HG03457 (cell line): ENCODE results near the gene HCN4.

ENCODE experiments used
- ATAC-seq: cut with Tn5 transposase; IDR thresholded peaks from one replicate; pipeline ENCODE4 v1.9.1; 2021; ENCODE audit warnings: moderate number of reproducible peaks; ENCODE audit not compliant: unreplicated experiment

Gene HCN4

GRCh38 chr15:73349191-73349590 lies 19.6 kb downstream of the HCN4 start:
- no peak for ATAC-seq

GRCh38 chr15:73346735-73347312 lies 21.9 kb downstream of the HCN4 start:
- no peak for ATAC-seq

- ATAC-seq = no peak
These were observed 23.1 kb downstream of the HCN4 start for GRCh38 chr15:73345658-73346057.

GRCh38 chr15:73344056-73344455 lies 24.7 kb downstream of the HCN4 start:
- no peak for ATAC-seq

GRCh38 chr15:73341886-73342600 lies 26.7 kb downstream of the HCN4 start:
- no peak for ATAC-seq

GRCh38 chr15:73340502-73341192 lies 28.1 kb downstream of the HCN4 start:
- ATAC-seq = no peak

- ATAC-seq = no peak
These were observed 30.0 kb downstream of the HCN4 start for GRCh38 chr15:73338606-73339374.

GRCh38 chr15:73338058-73338457 lies 30.7 kb downstream of the HCN4 start:
- ATAC-seq = no peak

- ATAC-seq = no peak
These were observed 31.6 kb downstream of the HCN4 start for GRCh38 chr15:73337187-73337586.

GRCh38 chr15:73336756-73337155 lies 32.0 kb downstream of the HCN4 start:
- ATAC-seq = no peak

- no peak for ATAC-seq
These were observed 33.3 kb downstream of the HCN4 start for GRCh38 chr15:73335471-73335870.

GRCh38 chr15:73335026-73335425 lies 33.7 kb downstream of the HCN4 start:
- ATAC-seq = no peak

- ATAC-seq = no peak
These were observed 34.7 kb downstream of the HCN4 start for GRCh38 chr15:73334086-73334485.

GRCh38 chr15:73333001-73333400 lies 35.8 kb downstream of the HCN4 start:
- ATAC-seq = no peak

GRCh38 chr15:73331991-73332925 lies 36.5 kb downstream of the HCN4 start:
- no peak for ATAC-seq

- ATAC-seq = no peak
These were observed 37.3 kb downstream of the HCN4 start for GRCh38 chr15:73331501-73331900.

- ATAC-seq = no peak
These were observed 38.3 kb downstream of the HCN4 start for GRCh38 chr15:73330206-73331051.

- no peak for ATAC-seq
These were observed 39.1 kb downstream of the HCN4 start for GRCh38 chr15:73329501-73330200.

GRCh38 chr15:73328981-73329380 lies 39.8 kb downstream of the HCN4 start:
- no peak for ATAC-seq
